ENCODE data around the gene NFE2L1.

DNA sequence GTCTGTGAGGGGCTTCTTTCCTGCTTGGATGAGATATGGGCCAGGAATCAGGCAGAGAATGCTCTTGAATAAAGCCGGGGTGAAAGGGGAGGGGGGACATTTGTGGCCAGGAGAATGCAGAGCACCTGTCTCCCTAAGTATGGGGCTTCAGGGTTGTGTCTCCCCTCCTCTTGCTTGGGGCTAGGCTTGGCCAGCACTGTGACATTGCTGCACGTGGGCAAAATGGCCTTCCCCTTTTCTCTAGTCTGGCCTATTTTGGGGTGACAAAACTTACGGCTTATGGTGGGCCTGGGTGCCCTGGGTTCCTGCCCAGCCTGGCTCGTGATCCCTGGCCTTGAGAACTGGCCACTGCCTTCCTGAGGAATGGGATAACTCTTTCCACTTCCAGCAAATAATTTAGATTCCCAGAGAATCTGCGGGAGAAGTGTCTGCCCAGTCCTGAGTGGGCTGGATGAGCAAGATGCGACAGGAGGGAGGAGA lies 5.6 kb downstream of the NFE2L1 start:
- TF ChIP-seq EZH2 (IDR thresholded peaks at IDR 0.05; ENCODE audit: low read depth) (no peak), CTCF (conservative IDR thresholded peaks at IDR 0.05) (no peak)

All from PC-9 (cell line).